Endothelial cell (in vitro differentiated cells): ENCODE measurements around the gene PRR12. TPM values are rescaled to one million over a fixed set of nuclear protein-coding genes. Genes with fewer than 3 reads are reported as not detected.

Source experiments
- DNase-seq: peaks from one replicate; pipeline ENCODE4 v3.0.0; 2021; ENCODE audit warnings: low spot score
- H3K27ac Mint-ChIP-seq: one replicate; pipeline ENCODE4 v1.8.0; 2021; ENCODE audit warnings: mixed read lengths, inconsistent platforms; ENCODE audit not compliant: unreplicated experiment
- H3K27me3 Mint-ChIP-seq: one replicate; pipeline ENCODE4 v1.8.0; 2021; ENCODE audit warnings: mild to moderate bottlenecking, moderate library complexity, mixed read lengths, inconsistent platforms; ENCODE audit not compliant: unreplicated experiment
- H3K36me3 Mint-ChIP-seq: one replicate; pipeline ENCODE4 v1.8.0; 2021; ENCODE audit warnings: mild to moderate bottlenecking, low read depth, mixed read lengths, inconsistent platforms; ENCODE audit not compliant: unreplicated experiment
- H3K4me1 Mint-ChIP-seq: one replicate; pipeline ENCODE4 v1.8.0; 2021; ENCODE audit warnings: mild to moderate bottlenecking, mixed read lengths, inconsistent platforms; ENCODE audit not compliant: unreplicated experiment
- H3K4me3 Mint-ChIP-seq: one replicate; pipeline ENCODE4 v1.8.0; 2021; ENCODE audit warnings: mild to moderate bottlenecking, mixed read lengths, inconsistent platforms; ENCODE audit not compliant: unreplicated experiment
- H3K9me3 Mint-ChIP-seq: one replicate; pipeline ENCODE4 v1.8.0; 2021; ENCODE audit warnings: mixed read lengths, inconsistent platforms; ENCODE audit not compliant: unreplicated experiment
- total RNA-seq: library from RNA; stranded (reverse); fragmentation: NEBNext Ultra II Directional; extraction: Animal tissue kit (Norgen Biotek cat#: 25700); gene quantifications from one replicate; pipeline ENCODE4 v1.2.1, GENCODE V29; 2021; ENCODE audit not compliant: unreplicated experiment
- TF ChIP-seq, protein P1 (sequence below): fragments of 200-600 bp; sonication (generic); IDR thresholded peaks from one replicate; pipeline ENCODE4 v1.5.0; 2021; ENCODE audit warnings: antibody characterized with exemption; ENCODE audit not compliant: unreplicated experiment

The PRR12 gene
- total RNA-seq, 1 donor from 2014 or later, result 38.8 TPM

DNA sequence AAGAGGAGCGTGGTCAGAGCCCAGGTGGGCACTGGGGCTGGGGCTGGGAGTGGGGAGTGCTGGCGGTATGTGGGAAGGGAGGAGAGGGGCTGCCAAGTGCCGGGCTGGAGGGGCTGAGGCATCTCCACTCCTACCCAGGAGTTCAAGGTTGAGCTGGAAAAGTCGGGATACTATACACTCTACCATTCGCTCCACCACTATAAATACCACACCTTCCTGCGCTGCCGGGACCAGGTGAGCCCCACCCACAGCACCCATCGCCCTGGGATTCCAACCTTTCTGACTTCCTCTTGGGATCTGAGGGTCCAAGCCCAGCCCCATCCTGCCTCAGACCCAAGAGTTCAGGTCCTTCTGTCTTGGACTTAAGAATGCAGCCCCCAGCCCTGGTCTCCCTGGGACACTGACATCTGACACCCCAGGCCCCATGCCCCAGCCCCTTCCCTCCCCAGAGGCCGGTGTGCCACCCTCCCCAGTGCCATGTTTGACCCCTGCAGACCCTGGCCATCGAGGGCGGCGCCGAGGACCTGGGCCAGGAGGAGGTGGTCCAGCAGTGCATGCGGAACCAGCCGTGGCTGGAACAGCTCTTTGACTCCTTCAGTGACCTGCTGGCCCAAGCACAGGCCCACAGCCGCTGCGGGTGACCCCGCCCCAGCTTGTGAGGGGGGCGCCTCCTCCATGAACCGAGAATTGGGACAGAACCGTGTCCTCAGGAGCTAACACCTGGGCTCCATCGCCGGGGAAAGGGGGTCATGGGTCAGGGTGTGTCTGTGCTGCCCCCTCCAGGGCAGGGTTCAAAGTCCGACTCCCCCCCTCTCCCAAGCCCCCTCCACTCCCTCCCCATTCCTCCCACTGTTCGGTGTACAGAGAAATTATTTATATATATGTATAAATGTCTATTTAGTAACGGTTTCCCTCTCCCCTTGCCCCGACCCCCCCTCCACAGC lies 34.3 kb downstream of the PRR12 start:
- TF ChIP-seq, protein P1, sequence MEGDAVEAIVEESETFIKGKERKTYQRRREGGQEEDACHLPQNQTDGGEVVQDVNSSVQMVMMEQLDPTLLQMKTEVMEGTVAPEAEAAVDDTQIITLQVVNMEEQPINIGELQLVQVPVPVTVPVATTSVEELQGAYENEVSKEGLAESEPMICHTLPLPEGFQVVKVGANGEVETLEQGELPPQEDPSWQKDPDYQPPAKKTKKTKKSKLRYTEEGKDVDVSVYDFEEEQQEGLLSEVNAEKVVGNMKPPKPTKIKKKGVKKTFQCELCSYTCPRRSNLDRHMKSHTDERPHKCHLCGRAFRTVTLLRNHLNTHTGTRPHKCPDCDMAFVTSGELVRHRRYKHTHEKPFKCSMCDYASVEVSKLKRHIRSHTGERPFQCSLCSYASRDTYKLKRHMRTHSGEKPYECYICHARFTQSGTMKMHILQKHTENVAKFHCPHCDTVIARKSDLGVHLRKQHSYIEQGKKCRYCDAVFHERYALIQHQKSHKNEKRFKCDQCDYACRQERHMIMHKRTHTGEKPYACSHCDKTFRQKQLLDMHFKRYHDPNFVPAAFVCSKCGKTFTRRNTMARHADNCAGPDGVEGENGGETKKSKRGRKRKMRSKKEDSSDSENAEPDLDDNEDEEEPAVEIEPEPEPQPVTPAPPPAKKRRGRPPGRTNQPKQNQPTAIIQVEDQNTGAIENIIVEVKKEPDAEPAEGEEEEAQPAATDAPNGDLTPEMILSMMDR, result no peak
- Mint-ChIP-seq H3K27ac (no peak overlapping the region), H3K27me3 (peaks cover 4% of the 10 kb centered on the region), H3K9me3 (no peaks in the 10 kb centered on the region), H3K36me3 (peaks cover 30% of the 10 kb centered on the region), H3K4me1 (no peaks in the 10 kb centered on the region), H3K4me3 (no peak overlapping the region)
- DNase-seq, result no peak

DNA sequence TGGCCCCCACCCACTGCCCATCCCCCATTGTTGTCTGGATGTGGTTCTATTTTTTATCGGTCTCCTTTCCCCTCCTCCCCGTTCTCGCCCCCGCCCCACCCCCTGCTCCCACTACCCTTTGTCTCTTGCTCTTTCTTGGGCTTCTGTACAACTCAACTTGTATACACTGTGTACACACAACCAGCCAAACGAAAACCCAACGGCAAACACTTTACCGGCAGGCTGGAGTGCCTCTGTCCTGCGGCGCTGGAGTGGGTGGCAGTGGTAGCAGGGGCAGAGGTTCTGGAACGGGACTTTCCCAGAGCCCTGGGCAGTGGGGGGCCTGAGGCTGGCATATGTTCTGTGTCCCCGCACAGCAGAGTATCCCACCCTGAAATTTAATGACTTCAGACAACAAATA lies 35.2 kb downstream of the PRR12 start:
- no peak for DNase-seq
- H3K27me3 Mint-ChIP-seq, result peaks cover 4% of the 10 kb centered on the region
- H3K27ac Mint-ChIP-seq, result no peak overlapping the region
- peaks cover 29% of the 10 kb centered on the region for H3K36me3 Mint-ChIP-seq
- TF ChIP-seq, protein P1, result no peak
- H3K9me3 Mint-ChIP-seq, result no peaks in the 10 kb centered on the region
- H3K4me3 Mint-ChIP-seq, result no peak overlapping the region
- no peaks in the 10 kb centered on the region for H3K4me1 Mint-ChIP-seq

DNA sequence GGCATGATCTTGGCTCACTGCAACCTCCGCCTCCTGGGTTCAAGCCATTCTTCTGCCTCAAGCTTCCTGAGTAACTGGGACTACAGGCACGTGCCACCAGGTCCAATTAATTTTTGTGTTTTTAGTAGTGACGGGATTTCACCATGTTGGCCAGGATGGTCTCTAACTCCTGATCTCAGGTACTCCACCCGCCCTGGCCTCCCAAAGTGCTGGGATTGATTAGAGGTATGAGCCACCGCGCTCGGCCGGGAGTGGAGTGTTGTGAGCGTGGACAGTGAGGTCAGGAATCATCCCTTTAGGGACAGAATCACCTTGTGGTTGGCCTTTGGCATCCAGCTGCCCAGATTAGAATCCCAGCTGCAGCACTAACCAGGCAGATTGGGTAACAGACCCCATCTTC lies 38.7 kb downstream of the PRR12 start:
- no peak overlapping the region for H3K27ac Mint-ChIP-seq
- no peak overlapping the region for H3K4me3 Mint-ChIP-seq

DNA sequence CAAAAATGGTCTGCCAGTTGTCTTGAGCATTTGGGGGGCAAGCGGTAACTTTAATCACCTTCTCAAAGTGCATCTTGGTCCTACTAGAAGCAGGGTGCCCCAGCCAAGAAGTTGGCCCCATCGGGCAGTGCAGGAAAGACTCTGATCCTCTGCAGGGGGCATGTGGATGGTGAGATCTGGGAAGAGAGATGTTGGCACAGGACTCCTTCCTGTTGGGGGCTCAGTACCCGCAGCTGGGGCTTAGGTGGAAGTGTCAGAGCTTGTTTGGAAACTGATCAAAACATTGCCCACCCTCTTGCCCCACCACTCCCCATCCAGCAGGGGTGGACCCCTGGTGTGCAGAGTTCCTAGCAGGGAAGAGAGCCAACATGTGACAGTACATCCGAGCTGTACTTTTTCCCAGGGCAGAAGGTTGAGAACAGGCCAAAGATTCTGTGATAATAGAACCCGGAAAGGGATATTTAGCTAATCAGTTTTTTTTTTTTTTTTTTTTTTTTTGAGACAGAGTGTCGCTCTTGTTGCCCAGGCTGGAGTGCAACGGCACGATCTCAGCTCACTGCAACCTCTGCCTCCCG lies 40.1 kb downstream of the PRR12 start:
- H3K4me3 Mint-ChIP-seq, result no peak overlapping the region
- no peak for DNase-seq
- H3K9me3 Mint-ChIP-seq, result no peaks in the 10 kb centered on the region
- no peak overlapping the region for H3K27ac Mint-ChIP-seq
- peaks cover 19% of the 10 kb centered on the region for H3K36me3 Mint-ChIP-seq
- H3K27me3 Mint-ChIP-seq, result peaks cover 15% of the 10 kb centered on the region
- H3K4me1 Mint-ChIP-seq, result peaks cover 17% of the 10 kb centered on the region
- TF ChIP-seq, protein P1, result no peak

More for the DNA sequence above, 38.7 kb downstream of the PRR12 start:
- DNase-seq, result no peak
- TF ChIP-seq, protein P1, result no peak
- H3K36me3 Mint-ChIP-seq, result peaks cover 24% of the 10 kb centered on the region
- peaks cover 4% of the 10 kb centered on the region for H3K27me3 Mint-ChIP-seq
- H3K4me1 Mint-ChIP-seq, result peaks cover 3% of the 10 kb centered on the region
- H3K9me3 Mint-ChIP-seq, result no peaks in the 10 kb centered on the region
